GM21786 (cell line): Measurements from ENCODE around the gene PLEKHN1.
"Not testable (repeated sequence)": the region's sequence is repeated elsewhere in the genome, so short reads cannot be mapped to it uniquely, and the experiment has no call there.

Source experiments
- ATAC-seq: cut with Tn5 transposase; IDR thresholded peaks from one replicate; pipeline ENCODE4 v1.9.1; 2021; ENCODE audit not compliant: unreplicated experiment

The PLEKHN1 gene

GRCh38 chr1:1005774-1006304 is 39.6 kb downstream of the PLEKHN1 start:
- no peak for ATAC-seq

- no peak for ATAC-seq
Observed at GRCh38 chr1:1006305-1007159, 40.2 kb downstream of the PLEKHN1 start.

GRCh38 chr1:1010131-1010530 is 43.8 kb downstream of the PLEKHN1 start:
- not testable (repeated sequence) for ATAC-seq

- no peak for ATAC-seq
Observed at GRCh38 chr1:1011396-1011949, 45.2 kb downstream of the PLEKHN1 start.

GRCh38 chr1:1012736-1013104 is 46.4 kb downstream of the PLEKHN1 start:
- ATAC-seq, result not testable (repeated sequence)

- peak; percentile 89 for ATAC-seq
Observed at GRCh38 chr1:1013105-1013921, 47.0 kb downstream of the PLEKHN1 start, which contains the start of gene ISG15. ISG15 (plus strand) TSS chr1:1013497; CDS start chr1:1013574, 77 bp downstream.

- no peak for ATAC-seq
Observed at GRCh38 chr1:1013922-1014648, 47.8 kb downstream of the PLEKHN1 start.

- no peak for ATAC-seq
Observed at GRCh38 chr1:1014799-1015681, 48.8 kb downstream of the PLEKHN1 start.

- ATAC-seq, result not testable (repeated sequence)
Observed at GRCh38 chr1:1017397-1018320, 51.4 kb downstream of the PLEKHN1 start.

GRCh38 chr1:1018321-1018685 is 52.0 kb downstream of the PLEKHN1 start:
- not testable (repeated sequence) for ATAC-seq

- peak; percentile 56 for ATAC-seq
Observed at GRCh38 chr1:1019122-1019999, 53.1 kb downstream of the PLEKHN1 start.

GRCh38 chr1:1020000-1020404 is 53.7 kb downstream of the PLEKHN1 start, which contains the start of gene AGRN:
AGRN (plus strand) TSS chr1:1020120; CDS start chr1:1020173, 53 bp downstream.
- ATAC-seq, result peak; percentile 21

GRCh38 chr1:1020415-1021009 is 54.2 kb downstream of the PLEKHN1 start:
- peak; percentile 7 for ATAC-seq

GRCh38 chr1:1021010-1021919 is 55.0 kb downstream of the PLEKHN1 start:
- no peak for ATAC-seq

- no peak for ATAC-seq
Observed at GRCh38 chr1:1021920-1022259, 55.6 kb downstream of the PLEKHN1 start.

- no peak for ATAC-seq
Observed at GRCh38 chr1:1022302-1023009, 56.2 kb downstream of the PLEKHN1 start.
